Jurkat, Clone E6-1 (cell line): ENCODE results near the gene ALDOC. TPM values are rescaled to one million over a fixed set of nuclear protein-coding genes. Genes with fewer than 3 reads are reported as not detected.
"Not testable (repeated sequence)": the region's sequence is repeated elsewhere in the genome, so short reads cannot be mapped to it uniquely, and the experiment has no call there.

Experiments used
- DNase-seq: peaks from one replicate; pipeline ENCODE4 v3.0.0-alpha.2; 2011; ENCODE audit warnings: low read depth, low spot score
- H3K4me3 ChIP-seq: 2 replicates; pipeline ENCODE4 v1.5.1; 2011; ENCODE audit warnings: mild to moderate bottlenecking, low read length, control low read depth, moderate library complexity
- polyA plus RNA-seq: library from polyadenylated mRNA; unstranded; fragments of >200 nt; gene quantifications from one replicate; pipeline ENCODE4 v1.2.1, GENCODE V29; 2012; ENCODE audit warnings: missing spikeins; ENCODE audit not compliant: insufficient read length, insufficient read depth

Gene ALDOC
- polyA plus RNA-seq, result 3.9 TPM

GRCh38 chr17:28576758-28577465, at the start of gene ALDOC:
Gene ALDOC, minus strand, starts transcription at chr17:28576895. Its CDS starts 1,363 bp downstream, at chr17:28575532.
- DNase-seq, result peak; percentile 94

GRCh38 chr17:28624148-28624547, 47.5 kb upstream of the ALDOC start:
- DNase-seq, result no peak
- H3K4me3 ChIP-seq, result no peak overlapping the region

More at GRCh38 chr17:28576758-28577465, at the start of gene ALDOC:
- peak within 1 kb of the TSS; percentile 41 for H3K4me3 ChIP-seq

DNA sequence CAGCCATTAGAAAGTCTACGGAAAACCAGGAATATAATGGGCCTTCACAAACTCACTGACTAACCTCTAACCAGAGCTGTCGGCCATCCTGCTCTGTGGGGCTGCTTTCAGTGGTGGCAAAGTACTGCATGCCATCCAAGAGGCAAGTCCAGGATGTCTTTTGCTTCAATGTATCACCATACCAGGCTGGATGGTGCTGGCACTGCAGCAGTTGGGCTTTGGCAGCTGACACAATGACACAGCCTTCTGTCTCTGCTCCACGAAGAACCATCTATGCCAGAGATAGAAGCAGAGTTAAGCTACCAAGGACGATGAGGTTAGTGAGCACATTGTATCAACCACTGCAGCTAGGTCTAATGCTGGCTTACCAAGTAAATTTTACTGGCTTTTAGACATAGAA, 47.0 kb upstream of the ALDOC start:
- H3K4me3 ChIP-seq, result no peak overlapping the region
- DNase-seq, result no peak

DNA sequence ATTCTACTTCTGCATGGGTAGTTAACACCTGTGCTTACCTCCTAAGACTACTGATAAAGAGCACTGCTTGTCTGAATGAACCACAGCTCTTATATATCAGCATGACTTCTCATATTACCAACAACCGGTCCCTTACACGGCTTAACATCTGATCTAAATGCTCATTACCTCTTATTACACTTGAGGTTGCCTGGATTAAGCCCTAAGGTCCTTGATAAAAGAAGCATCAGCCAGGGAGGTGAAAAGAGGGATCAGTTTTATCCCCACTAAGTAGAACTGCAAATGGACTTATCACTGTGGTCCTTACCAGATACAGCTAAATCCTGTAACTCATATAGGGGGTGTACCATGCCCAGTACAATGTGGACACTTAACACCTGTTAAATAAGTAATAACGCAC, 45.5 kb upstream of the ALDOC start:
- H3K4me3 ChIP-seq, result no peak overlapping the region
- no peak for DNase-seq

GRCh38 chr17:28620010-28620409, 43.3 kb upstream of the ALDOC start:
- no peak for DNase-seq
- no peak overlapping the region for H3K4me3 ChIP-seq

DNA sequence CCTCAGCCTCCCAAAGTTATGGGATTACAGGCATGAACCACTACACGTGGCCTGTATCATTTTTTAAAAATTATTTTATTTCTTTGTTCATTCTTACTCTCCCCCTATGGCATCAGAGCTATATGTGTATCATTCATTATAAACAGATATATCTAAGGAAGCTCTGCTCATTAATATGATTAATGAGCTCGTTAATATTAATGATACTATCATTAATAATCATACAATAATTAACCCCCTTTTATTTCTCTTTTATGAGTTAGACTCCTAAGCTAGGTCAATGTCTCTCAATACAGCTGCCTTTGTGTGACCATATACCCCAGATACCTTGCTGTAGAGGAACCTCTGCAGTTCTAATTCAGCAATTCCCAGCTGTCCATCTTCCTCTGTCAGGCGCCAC, 41.8 kb upstream of the ALDOC start:
- no peak overlapping the region for H3K4me3 ChIP-seq
- DNase-seq, result no peak

- no peak for DNase-seq
- H3K4me3 ChIP-seq, result no peak overlapping the region
Observed at GRCh38 chr17:28616281-28616680, 39.6 kb upstream of the ALDOC start.

DNA sequence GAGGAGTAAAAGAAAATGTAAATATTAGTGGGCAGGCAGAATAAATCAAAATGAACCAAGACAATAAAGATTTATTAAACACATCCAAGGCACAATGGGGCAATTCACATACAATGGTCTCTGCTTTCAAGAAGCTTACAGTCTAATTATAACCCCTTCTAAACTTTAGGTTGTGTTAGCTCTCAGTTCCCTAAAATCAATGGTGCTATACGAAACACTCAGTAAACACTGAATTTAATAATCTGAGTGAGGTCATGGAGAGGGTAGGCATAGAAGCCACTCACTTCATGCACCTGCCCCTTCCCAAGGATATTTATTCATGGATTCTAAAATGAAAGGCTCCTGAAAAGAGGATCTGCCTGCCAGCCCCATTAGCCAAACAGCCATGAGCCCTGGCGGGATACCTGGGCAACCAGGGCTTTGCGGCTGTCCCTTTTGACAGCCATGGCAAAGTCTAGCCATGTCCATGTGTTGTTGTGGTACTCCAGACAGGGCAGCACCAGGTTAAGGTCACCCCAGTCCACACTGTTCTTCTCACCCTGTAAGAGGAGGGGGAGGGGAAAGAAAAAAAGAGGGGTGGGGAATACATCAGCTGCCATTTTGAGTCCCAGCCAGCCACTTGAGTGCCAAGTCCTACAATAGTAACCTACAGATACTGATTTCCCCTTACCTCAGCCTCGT, 38.7 kb upstream of the ALDOC start:
- DNase-seq, result no peak
- no peak overlapping the region for H3K4me3 ChIP-seq

- DNase-seq, result no peak
Observed at GRCh38 chr17:28613931-28614381, 37.3 kb upstream of the ALDOC start, which contains the start of gene RSKR. Gene RSKR, minus strand, starts transcription at chr17:28614185. Its CDS starts 24 bp downstream, at chr17:28614161.

GRCh38 chr17:28612936-28613872, 36.5 kb upstream of the ALDOC start:
- DNase-seq, result peak; percentile 32
- no peak overlapping the region for H3K4me3 ChIP-seq

More at GRCh38 chr17:28613931-28614381, 37.3 kb upstream of the ALDOC start, which contains the start of gene RSKR:
- no peak within 1 kb of the TSS for H3K4me3 ChIP-seq

- no peak for DNase-seq
Observed at GRCh38 chr17:28612531-28612930, 35.8 kb upstream of the ALDOC start.

GRCh38 chr17:28610376-28610775, 33.7 kb upstream of the ALDOC start:
- DNase-seq, result no peak
- H3K4me3 ChIP-seq, result no peak overlapping the region

More at GRCh38 chr17:28612531-28612930, 35.8 kb upstream of the ALDOC start:
- H3K4me3 ChIP-seq, result no peak overlapping the region

DNA sequence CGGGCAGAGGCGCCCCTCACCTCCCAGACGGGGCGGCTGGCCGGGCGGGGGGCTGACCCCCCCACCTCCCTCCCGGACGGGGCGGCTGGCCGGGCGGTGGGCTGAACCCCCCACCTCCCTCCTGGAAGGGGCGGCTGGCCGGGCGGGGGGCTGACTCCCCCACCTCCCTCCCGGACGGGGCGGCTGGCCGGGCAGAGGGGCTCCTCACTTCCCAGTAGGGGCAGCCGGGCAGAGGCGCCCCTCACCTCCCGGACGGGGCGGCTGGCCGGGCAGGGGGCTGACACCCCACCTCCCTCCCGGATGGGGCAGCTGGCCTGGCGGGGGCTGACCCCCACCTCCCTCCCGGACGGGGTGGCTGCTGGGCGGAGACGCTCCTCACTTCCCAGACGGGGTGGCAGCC, 27.3 kb upstream of the ALDOC start:
- DNase-seq, H3K4me3 ChIP-seq: not testable (repeated sequence)

DNA sequence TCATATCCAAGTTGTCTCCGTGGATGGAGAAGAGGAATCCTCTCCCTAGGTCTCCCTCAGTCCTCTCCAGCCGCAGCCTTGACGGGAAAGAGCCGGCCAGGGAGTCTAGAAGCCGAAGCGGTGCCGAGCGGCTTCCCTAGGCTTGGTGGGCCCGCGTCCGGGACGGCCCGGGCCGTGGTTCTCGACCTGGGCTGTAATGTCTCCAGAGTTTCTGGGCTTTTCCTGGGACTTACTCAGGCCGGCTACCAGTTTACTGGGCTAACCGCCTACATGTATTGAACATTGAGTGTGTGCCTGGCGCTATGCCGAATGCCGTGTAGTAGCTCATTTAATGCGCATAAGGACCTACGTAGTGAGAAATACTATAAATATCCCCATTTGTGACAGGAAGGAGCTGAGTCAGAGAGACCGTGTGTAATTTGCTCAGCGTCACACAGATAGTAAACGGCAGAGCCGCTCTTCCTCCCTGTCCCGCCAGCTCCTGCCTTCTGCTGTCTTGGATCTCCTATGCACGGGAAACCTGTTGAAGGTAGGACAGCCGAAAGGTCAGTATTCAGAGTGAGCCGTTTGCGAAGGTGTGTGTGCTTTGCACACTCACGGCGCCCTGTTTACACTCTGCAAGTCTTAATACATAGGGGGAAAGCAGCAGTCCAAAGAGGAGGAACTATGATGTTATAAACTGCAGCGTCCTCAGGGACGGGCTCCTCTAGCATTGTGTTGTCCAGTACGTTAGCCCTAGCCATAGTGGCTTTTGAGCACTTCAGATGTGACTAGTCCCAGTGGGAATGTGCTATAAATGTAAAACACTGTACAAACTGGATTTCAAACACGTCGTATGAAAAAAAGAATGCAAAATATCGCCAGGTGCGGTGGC, 22.9 kb upstream of the ALDOC start:
- peak overlapping the region; percentile 92 for H3K4me3 ChIP-seq
- peak; percentile 40 for DNase-seq

- DNase-seq, result peak; percentile 93
- peak within 1 kb of the TSS; percentile 92 for H3K4me3 ChIP-seq
Observed at GRCh38 chr17:28598799-28599310, 22.2 kb upstream of the ALDOC start, which contains the start of gene SPAG5. Gene SPAG5, minus strand, starts transcription at chr17:28599025. Its CDS starts 79 bp downstream, at chr17:28598946.

GRCh38 chr17:28598389-28598788, 21.7 kb upstream of the ALDOC start:
- DNase-seq, result no peak
- peak overlapping the region; percentile 92 for H3K4me3 ChIP-seq

DNA sequence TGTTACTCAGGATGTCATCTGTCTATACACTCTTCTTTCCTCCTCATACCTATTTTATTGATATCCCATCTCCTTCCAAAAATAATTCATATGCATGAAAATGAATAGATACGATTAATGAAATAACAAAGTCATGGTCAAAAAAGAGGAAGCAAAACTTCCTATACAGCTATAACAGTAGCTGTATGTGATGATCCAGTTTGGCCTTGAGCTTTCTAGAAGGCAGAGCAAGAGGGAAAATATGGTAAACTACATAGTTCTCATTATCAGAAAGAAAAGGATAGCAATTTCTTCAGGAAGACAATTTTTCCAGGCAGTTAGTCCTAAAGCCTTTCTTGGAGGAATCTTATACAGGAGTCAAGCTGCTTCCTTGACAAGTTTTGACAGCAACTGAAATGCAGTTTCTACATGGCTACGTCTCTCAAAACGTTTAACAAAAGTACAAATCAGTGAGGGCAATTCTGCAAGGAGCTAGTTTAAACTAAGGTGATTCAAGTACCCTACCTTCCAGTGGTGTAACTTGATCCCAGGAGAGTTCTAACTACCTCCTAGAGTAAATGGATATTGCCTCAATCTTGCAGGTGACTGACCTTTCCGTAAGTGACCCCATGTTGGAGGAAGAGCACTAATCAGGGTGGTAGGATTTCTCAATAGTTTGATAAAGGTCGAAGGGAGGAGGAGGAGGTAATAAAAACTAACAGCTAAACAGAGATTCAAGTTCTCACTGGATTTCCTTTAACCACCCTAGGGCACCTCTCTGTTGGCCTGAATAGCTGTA, 21.1 kb upstream of the ALDOC start:
- peak overlapping the region; percentile 92 for H3K4me3 ChIP-seq
- DNase-seq, result no peak
